Keratinocyte (primary cell): Measurements from ENCODE around the gene CRYGS. TPM values are rescaled to one million over a fixed set of nuclear protein-coding genes. Genes with fewer than 3 reads are reported as not detected.

ENCODE experiments used
- DNase-seq: peaks from one replicate; pipeline ENCODE4 v3.0.0-alpha.2; 2011; ENCODE audit warnings: low read depth, missing footprints, low spot score
- FAIRE-seq: peaks from 2 replicates; lab custom pipeline; 2011; peaks lifted over from hg19 to GRCh38; lab: Jason Lieb, UNC
- H2AFZ ChIP-seq: 2 replicates; pipeline ENCODE4 v1.6.0; 2012; ENCODE audit warnings: low read length, control low read depth, inconsistent platforms; ENCODE audit not compliant: control insufficient read depth
- H3K27ac ChIP-seq: 2 replicates; pipeline ENCODE4 v1.5.1; 2011; ENCODE audit warnings: low read length; ENCODE audit not compliant: control insufficient read depth, insufficient read depth
- H3K27me3 ChIP-seq: 3 replicates; pipeline ENCODE4 v1.6.0; 2011; ENCODE audit warnings: low read length; ENCODE audit not compliant: control insufficient read depth, insufficient read depth; ENCODE audit errors: extremely low read depth
- H3K36me3 ChIP-seq, 2 experiments: 2 replicates in 1 of 2; 3 replicates in 1 of 2; pipeline ENCODE4 v1.5.1; 2011; ENCODE audit warnings: low read length in 2 of 2, mild to moderate bottlenecking in 1 of 2; ENCODE audit not compliant: control insufficient read depth in 2 of 2, insufficient read depth in 2 of 2; ENCODE audit errors: extremely low read depth in 1 of 2
- H3K4me1 ChIP-seq: 3 replicates; pipeline ENCODE4 v1.5.1; 2011; ENCODE audit warnings: low read length; ENCODE audit not compliant: control insufficient read depth, insufficient read depth; ENCODE audit errors: extremely low read depth
- H3K4me2 ChIP-seq: 3 replicates; pipeline ENCODE4 v1.6.0; 2011; ENCODE audit warnings: low read depth, low read length; ENCODE audit not compliant: control insufficient read depth, insufficient read depth; ENCODE audit errors: extremely low read depth
- H3K4me3 ChIP-seq, 3 experiments: fragments of 200-600 bp in 1 of 3; sonication (generic) in 1 of 3; 2 replicates in 2 of 3; 3 replicates in 1 of 3; pipeline ENCODE4 v1.5.1; 2011 to 2016; ENCODE audit warnings: low read length in 3 of 3, mild to moderate bottlenecking in 3 of 3, control low read depth in 2 of 3, inconsistent platforms in 1 of 3, low read depth in 1 of 3, mixed read lengths in 1 of 3, mixed run types in 1 of 3, moderate library complexity in 1 of 3; ENCODE audit not compliant: control insufficient read depth in 2 of 3, insufficient read depth in 2 of 3; ENCODE audit errors: extremely low read depth in 1 of 3
- H3K79me2 ChIP-seq: 2 replicates; pipeline ENCODE4 v1.6.0; 2012; ENCODE audit warnings: low read length; ENCODE audit not compliant: control insufficient read depth, insufficient read depth
- H3K9ac ChIP-seq: 3 replicates; pipeline ENCODE4 v1.6.0; 2011; ENCODE audit warnings: low read length; ENCODE audit not compliant: control insufficient read depth, insufficient read depth; ENCODE audit errors: extremely low read depth
- H3K9me1 ChIP-seq: 3 replicates; pipeline ENCODE4 v1.6.0; 2011; ENCODE audit warnings: low read length; ENCODE audit not compliant: control insufficient read depth, insufficient read depth; ENCODE audit errors: extremely low read depth
- H3K9me3 ChIP-seq: 2 replicates; pipeline ENCODE4 v1.5.1; 2012; ENCODE audit warnings: low read depth, low read length; ENCODE audit not compliant: control insufficient read depth
- H4K20me1 ChIP-seq: 3 replicates; pipeline ENCODE4 v1.6.0; 2011; ENCODE audit warnings: low read length; ENCODE audit not compliant: control insufficient read depth, insufficient read depth; ENCODE audit errors: extremely low read depth
- CTCF ChIP-seq, 3 experiments: IDR thresholded peaks in 1 of 3; conservative IDR thresholded peaks in 1 of 3; optimal IDR thresholded peaks in 1 of 3; 2 replicates in 2 of 3; 3 replicates in 1 of 3; pipeline versions ENCODE3 to v1.5.1; 2011; ENCODE audit warnings: low read length in 3 of 3, mild to moderate bottlenecking in 3 of 3, moderate library complexity in 2 of 3, control low read depth in 1 of 3, inconsistent platforms in 1 of 3; ENCODE audit not compliant: insufficient read depth in 2 of 3; ENCODE audit errors: extremely low read depth in 1 of 3
- EZH2 ChIP-seq: IDR thresholded peaks from one replicate; pipeline ENCODE4 v1.6.1; 2012; ENCODE audit warnings: inconsistent platforms, mild to moderate bottlenecking, low read length, moderate library complexity
- dilution Hi-C: fragments of 300-500 bp; cut with MboI; formaldehyde crosslinking; loops from one replicate; pipeline ENCODE4 v1.7.0; 2020; ENCODE audit warnings: low sequenced_read_pairs; ENCODE audit not compliant: extremely low pct_ligation_motif_present
- polyA plus RNA-seq, 5 experiments: library from polyadenylated mRNA; depleted of rRNA in 3 of 5; stranded (reverse) in 3 of 5; stranded (forward) in 1 of 5; unstranded in 1 of 5; fragments of >200 nt; gene quantifications; 1 replicate in 1 of 5; 2 replicates in 3 of 5; 3 replicates in 1 of 5; pipeline versions ENCODE4 v1.2.1 to v1.2.3, GENCODE V29; 2011 to 2012; ENCODE audit warnings: missing spikeins in 2 of 5, low read depth in 1 of 5, low replicate concordance in 1 of 5

The CRYGS gene
- polyA plus RNA-seq, 1 donor (not counting 4 experiments of a cell fraction or from before 2014, with no cell fraction given) = 3.4 TPM

- Histone ChIP-seq H3K27ac (no peak overlapping the region), H3K27me3 (no peaks in the 10 kb centered on the region), H3K4me1 (no peaks in the 10 kb centered on the region), H3K4me2 (no peak overlapping the region), H3K4me3 (no peak overlapping the region), H2AFZ (no peak overlapping the region), H3K9ac (no peak overlapping the region), H3K79me2 (no peaks in the 10 kb centered on the region), H4K20me1 (no peaks in the 10 kb centered on the region), H3K9me1 (no peaks in the 10 kb centered on the region), H3K9me3 (no peaks in the 10 kb centered on the region), H3K36me3 (no peaks in the 10 kb centered on the region)
- no peak for FAIRE-seq
- TF ChIP-seq CTCF (optimal IDR thresholded peaks at IDR 0.05 in 1 of 3, IDR thresholded peaks at IDR 0.05 in 1 of 3, conservative IDR thresholded peaks at IDR 0.05 in 1 of 3; ENCODE audit: extremely low read depth in 1 of 3, insufficient read depth in 2 of 3, low read length in 3 of 3) = no peak
- DNase-seq = no peak
- dilution Hi-C loops = no loop called here
Observed at GRCh38 chr3:186520431-186520830, 23.7 kb downstream of the CRYGS start.

DNA sequence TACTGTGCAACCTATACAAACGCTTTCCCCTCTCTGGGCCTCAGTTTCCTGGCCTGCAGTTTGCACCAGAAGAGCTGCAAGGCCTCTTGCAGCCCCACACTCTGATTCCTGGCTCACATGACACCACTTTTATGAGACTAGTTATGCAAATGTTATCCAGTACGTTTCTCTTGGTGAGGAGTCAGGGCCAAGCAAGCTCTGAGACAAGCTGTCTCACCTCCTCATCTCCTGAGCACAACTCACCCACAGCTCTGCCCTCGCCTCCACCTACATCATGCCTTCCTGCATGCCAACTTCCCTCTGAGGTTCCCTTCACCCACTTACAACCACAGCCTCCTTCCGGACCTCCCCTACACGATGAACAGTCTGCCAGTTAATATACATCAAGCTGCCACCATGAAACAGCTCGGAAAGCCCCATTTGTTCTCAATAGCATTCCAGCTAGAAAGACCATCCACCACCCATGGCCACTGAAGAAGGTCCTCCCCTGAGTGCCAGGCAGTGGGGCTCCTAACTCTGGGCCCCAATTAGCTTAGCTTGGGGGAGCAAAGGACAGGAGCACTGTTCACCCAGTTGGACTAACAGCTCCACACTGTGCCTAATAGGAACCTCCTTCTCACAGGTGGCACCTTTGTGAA, 25.0 kb downstream of the CRYGS start:
- FAIRE-seq (no peak), DNase-seq (no peak)
- no peak overlapping the region for H3K4me2 ChIP-seq
- no peaks in the 10 kb centered on the region for H3K9me1 ChIP-seq
- H3K79me2 ChIP-seq = no peaks in the 10 kb centered on the region
- no peaks in the 10 kb centered on the region for H3K9me3 ChIP-seq
- H3K4me1 ChIP-seq = no peaks in the 10 kb centered on the region
- no peaks in the 10 kb centered on the region for H3K36me3 ChIP-seq
- no peaks in the 10 kb centered on the region for H3K27me3 ChIP-seq
- dilution Hi-C loops = no loop called here
- H4K20me1 ChIP-seq = no peaks in the 10 kb centered on the region
- no peak overlapping the region for H3K4me3 ChIP-seq
- no peak overlapping the region for H3K27ac ChIP-seq
- H3K9ac ChIP-seq = no peak overlapping the region
- no peak overlapping the region for H2AFZ ChIP-seq
- no peak for TF ChIP-seq CTCF (optimal IDR thresholded peaks at IDR 0.05 in 1 of 3, IDR thresholded peaks at IDR 0.05 in 1 of 3, conservative IDR thresholded peaks at IDR 0.05 in 1 of 3; ENCODE audit: extremely low read depth in 1 of 3, insufficient read depth in 2 of 3, low read length in 3 of 3)
- TF ChIP-seq EZH2 = no peak
